ENCODE data around the gene KAT6B. TPM values are rescaled to one million over a fixed set of nuclear protein-coding genes. Genes with fewer than 3 reads are reported as not detected.

Gene KAT6B
- total and polyA plus RNA-seq, 10 of the 15 experiments (the other 5 are each of a cell fraction or from before 2014, with no cell fraction given): 2.7 to 22.6 (median 15.7) TPM

DNA sequence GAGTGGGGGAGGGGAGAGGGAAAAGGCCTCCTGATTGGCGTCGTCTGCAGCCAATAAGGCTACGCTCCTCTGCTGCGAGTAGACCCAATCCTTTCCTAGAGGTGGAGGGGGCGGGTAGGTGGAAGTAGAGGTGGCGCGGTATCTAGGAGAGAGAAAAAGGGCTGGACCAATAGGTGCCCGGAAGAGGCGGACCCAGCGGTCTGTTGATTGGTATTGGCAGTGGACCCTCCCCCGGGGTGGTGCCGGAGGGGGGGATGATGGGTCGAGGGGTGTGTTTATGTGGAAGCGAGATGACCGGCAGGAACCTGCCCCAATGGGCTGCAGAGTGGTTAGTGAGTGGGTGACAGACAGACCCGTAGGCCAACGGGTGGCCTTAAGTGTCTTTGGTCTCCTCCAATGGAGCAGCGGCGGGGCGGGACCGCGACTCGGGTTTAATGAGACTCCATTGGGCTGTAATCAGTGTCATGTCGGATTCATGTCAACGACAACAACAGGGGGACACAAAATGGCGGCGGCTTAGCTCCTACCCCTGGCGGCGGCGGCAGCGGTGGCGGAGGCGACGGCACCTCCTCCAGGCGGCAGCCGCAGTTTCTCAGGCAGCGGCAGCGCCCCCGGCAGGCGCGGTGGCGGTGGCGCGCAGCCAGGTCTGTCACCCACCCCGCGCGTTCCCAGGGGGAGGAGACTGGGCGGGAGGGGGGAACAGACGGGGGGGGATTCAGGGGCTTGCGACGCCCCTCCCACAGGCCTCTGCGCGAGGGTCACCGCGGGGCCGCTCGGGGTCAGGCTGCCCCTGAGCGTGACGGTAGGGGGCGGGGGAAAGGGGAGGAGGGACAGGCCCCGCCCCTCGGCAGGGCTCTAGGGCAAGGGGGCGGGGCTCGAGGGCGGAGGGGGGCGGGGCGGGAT is at the start of gene KAT6B (continued):
- no peak; the same call in 1 of the 2 replicates for TF ChIP-seq TARDBP (IDR thresholded peaks at IDR 0.05; ENCODE audit: borderline replicate concordance)
- peak; percentile 81 for TF ChIP-seq TAF1 (IDR thresholded peaks at IDR 0.05; ENCODE audit: borderline replicate concordance, low read depth, low read length)
- TF ChIP-seq, protein P1, sequence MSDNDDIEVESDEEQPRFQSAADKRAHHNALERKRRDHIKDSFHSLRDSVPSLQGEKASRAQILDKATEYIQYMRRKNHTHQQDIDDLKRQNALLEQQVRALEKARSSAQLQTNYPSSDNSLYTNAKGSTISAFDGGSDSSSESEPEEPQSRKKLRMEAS (IDR thresholded peaks at IDR 0.05; ENCODE audit: low read depth, low read length): no peak; the same call in 1 of the 2 replicates
- TF ChIP-seq HDAC6 (IDR thresholded peaks at IDR 0.05; ENCODE audit: unreplicated experiment): no peak
- no peak for TF ChIP-seq SREBF1 (IDR thresholded peaks at IDR 0.05; ENCODE audit: low read length)
- no peak for TF ChIP-seq CBX3 (IDR thresholded peaks at IDR 0.05; ENCODE audit: borderline replicate concordance, low read depth)
- no peak for TF ChIP-seq WRNIP1 (IDR thresholded peaks at IDR 0.05; ENCODE audit: borderline replicate concordance, low read depth, low read length)
- no peak for TF ChIP-seq CHD4 (IDR thresholded peaks at IDR 0.05)
- peak; percentile 91 for TF ChIP-seq FOXK2 (IDR thresholded peaks at IDR 0.05)
- TF ChIP-seq NR2C1 (IDR thresholded peaks at IDR 0.05): peak; percentile 76
- TF ChIP-seq, protein P2, sequence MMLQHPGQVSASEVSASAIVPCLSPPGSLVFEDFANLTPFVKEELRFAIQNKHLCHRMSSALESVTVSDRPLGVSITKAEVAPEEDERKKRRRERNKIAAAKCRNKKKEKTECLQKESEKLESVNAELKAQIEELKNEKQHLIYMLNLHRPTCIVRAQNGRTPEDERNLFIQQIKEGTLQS (IDR thresholded peaks at IDR 0.05; ENCODE audit: borderline replicate concordance, extremely low read depth, low read depth, low read length): no peak
- TF ChIP-seq, protein P3, sequence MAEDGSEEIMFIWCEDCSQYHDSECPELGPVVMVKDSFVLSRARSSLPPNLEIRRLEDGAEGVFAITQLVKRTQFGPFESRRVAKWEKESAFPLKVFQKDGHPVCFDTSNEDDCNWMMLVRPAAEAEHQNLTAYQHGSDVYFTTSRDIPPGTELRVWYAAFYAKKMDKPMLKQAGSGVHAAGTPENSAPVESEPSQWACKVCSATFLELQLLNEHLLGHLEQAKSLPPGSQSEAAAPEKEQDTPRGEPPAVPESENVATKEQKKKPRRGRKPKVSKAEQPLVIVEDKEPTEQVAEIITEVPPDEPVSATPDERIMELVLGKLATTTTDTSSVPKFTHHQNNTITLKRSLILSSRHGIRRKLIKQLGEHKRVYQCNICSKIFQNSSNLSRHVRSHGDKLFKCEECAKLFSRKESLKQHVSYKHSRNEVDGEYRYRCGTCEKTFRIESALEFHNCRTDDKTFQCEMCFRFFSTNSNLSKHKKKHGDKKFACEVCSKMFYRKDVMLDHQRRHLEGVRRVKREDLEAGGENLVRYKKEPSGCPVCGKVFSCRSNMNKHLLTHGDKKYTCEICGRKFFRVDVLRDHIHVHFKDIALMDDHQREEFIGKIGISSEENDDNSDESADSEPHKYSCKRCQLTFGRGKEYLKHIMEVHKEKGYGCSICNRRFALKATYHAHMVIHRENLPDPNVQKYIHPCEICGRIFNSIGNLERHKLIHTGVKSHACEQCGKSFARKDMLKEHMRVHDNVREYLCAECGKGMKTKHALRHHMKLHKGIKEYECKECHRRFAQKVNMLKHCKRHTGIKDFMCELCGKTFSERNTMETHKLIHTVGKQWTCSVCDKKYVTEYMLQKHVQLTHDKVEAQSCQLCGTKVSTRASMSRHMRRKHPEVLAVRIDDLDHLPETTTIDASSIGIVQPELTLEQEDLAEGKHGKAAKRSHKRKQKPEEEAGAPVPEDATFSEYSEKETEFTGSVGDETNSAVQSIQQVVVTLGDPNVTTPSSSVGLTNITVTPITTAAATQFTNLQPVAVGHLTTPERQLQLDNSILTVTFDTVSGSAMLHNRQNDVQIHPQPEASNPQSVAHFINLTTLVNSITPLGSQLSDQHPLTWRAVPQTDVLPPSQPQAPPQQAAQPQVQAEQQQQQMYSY (CRISPR knock-in tag; IDR thresholded peaks at IDR 0.05): no peak
- peak; percentile 67 for TF ChIP-seq POLR2AphosphoS5 (IDR thresholded peaks at IDR 0.05; ENCODE audit: low read length)
- no peak for TF ChIP-seq ZNF384 (IDR thresholded peaks at IDR 0.05; ENCODE audit: borderline replicate concordance, low read depth, low read length)
- peak; percentile 97 for TF ChIP-seq CHD2 (IDR thresholded peaks at IDR 0.05; ENCODE audit: borderline replicate concordance, low read depth, low read length)
- no peak; the same call in none of the 2 replicates for TF ChIP-seq CBFB (IDR thresholded peaks at IDR 0.05; ENCODE audit: low read depth)
- TF ChIP-seq SMAD5 (IDR thresholded peaks at IDR 0.05; ENCODE audit: low read depth): 0 out of 2 replicates have a peak, but pooled peaks have one; percentile 10
- TF ChIP-seq TCF7 (IDR thresholded peaks at IDR 0.05; ENCODE audit: borderline replicate concordance): no peak
- no peak for TF ChIP-seq JUND (IDR thresholded peaks at IDR 0.05; ENCODE audit: low read depth, low read length)
- TF ChIP-seq CREB1 (IDR thresholded peaks at IDR 0.05; ENCODE audit: low read depth): peak; percentile 85
- TF ChIP-seq, protein P4, sequence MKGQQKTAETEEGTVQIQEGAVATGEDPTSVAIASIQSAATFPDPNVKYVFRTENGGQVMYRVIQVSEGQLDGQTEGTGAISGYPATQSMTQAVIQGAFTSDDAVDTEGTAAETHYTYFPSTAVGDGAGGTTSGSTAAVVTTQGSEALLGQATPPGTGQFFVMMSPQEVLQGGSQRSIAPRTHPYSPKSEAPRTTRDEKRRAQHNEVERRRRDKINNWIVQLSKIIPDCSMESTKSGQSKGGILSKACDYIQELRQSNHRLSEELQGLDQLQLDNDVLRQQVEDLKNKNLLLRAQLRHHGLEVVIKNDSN (IDR thresholded peaks at IDR 0.05; ENCODE audit: borderline replicate concordance, extremely low read length, insufficient read depth, low read depth, low read length): no peak
- no peak for TF ChIP-seq HCFC1 (IDR thresholded peaks at IDR 0.05; ENCODE audit: low read length)
- TF ChIP-seq YY1 (IDR thresholded peaks at IDR 0.05; ENCODE audit: low read depth, low read length): peak; percentile 98
- TF ChIP-seq, protein P5, sequence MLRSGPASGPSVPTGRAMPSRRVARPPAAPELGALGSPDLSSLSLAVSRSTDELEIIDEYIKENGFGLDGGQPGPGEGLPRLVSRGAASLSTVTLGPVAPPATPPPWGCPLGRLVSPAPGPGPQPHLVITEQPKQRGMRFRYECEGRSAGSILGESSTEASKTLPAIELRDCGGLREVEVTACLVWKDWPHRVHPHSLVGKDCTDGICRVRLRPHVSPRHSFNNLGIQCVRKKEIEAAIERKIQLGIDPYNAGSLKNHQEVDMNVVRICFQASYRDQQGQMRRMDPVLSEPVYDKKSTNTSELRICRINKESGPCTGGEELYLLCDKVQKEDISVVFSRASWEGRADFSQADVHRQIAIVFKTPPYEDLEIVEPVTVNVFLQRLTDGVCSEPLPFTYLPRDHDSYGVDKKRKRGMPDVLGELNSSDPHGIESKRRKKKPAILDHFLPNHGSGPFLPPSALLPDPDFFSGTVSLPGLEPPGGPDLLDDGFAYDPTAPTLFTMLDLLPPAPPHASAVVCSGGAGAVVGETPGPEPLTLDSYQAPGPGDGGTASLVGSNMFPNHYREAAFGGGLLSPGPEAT (IDR thresholded peaks at IDR 0.05; ENCODE audit: low read depth): no peak
